ENCODE data around the gene NPBWR2.
A peak's percentile ranks its signal among the peaks of the same experiment; 100 is the strongest.

NPBWR2 gene

DNA sequence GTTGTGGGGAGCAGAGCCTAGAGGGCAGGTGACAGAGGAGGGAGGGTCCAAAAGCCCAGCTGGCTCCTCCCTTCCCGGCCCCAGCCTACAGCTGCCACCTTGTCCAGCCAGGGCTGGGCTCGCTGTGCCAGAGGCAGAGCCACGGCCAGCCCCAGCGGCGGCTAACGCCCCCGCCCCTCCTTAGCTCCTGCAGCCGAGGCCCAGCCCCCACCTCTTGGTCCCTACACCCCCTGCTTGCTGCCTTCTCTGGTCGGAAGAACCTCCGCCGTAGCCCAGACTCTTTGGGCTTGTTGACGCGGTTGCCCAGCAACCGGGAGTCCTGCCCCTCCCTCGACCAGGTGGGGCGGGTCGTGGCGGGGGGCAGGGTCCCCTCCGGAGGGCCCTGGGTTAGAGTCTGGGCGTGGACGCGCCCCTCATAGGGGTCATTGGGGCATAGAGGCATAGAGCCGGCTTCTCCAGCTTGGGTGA, 22.6 kb downstream of the NPBWR2 start:
- no peak for DNase-seq (ENCODE audit: low read depth)
- TF ChIP-seq, protein P1, sequence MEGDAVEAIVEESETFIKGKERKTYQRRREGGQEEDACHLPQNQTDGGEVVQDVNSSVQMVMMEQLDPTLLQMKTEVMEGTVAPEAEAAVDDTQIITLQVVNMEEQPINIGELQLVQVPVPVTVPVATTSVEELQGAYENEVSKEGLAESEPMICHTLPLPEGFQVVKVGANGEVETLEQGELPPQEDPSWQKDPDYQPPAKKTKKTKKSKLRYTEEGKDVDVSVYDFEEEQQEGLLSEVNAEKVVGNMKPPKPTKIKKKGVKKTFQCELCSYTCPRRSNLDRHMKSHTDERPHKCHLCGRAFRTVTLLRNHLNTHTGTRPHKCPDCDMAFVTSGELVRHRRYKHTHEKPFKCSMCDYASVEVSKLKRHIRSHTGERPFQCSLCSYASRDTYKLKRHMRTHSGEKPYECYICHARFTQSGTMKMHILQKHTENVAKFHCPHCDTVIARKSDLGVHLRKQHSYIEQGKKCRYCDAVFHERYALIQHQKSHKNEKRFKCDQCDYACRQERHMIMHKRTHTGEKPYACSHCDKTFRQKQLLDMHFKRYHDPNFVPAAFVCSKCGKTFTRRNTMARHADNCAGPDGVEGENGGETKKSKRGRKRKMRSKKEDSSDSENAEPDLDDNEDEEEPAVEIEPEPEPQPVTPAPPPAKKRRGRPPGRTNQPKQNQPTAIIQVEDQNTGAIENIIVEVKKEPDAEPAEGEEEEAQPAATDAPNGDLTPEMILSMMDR (IDR thresholded peaks at IDR 0.05; ENCODE audit: low read depth, low read length, missing control alignments) = no peak
- H3K4me3 ChIP-seq (ENCODE audit: low read depth, low read length) = no peak overlapping the region

GRCh38 chr20:64083804-64084684, 23.3 kb downstream of the NPBWR2 start, which contains the start of gene LKAAEAR1:
Gene LKAAEAR1, minus strand, starts transcription at chr20:64084398. Its CDS starts 179 bp downstream, at chr20:64084219.
- TF ChIP-seq, protein P1 (IDR thresholded peaks at IDR 0.05; ENCODE audit: low read depth, low read length, missing control alignments) = no peak
- peak within 1 kb of the TSS; percentile 32; the same call in 1 of the 2 replicates for H3K4me3 ChIP-seq (ENCODE audit: low read depth, low read length)
- no peak for DNase-seq (ENCODE audit: low read depth)

DNA sequence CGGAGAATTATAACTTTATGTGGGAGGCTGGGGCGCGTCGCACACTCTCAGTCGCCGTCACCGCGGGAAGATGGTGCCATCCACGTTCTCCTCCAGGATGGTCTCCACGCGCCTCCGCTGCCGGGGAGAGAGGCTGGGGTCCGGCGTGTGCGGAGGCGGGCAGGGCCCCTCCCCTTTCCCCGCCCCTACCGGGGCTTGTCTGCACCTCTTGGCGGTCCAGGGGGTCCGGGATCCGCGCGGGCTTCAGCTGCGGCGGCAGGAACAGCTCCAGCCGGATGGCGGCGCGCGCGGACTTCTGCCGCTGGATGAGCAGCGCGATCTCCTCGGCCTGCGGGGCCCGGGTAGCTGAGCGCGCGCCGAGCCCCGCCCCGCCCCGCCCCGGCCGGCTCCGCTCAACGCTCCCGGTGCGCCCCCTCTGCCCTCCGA, 24.0 kb downstream of the NPBWR2 start:
- TF ChIP-seq, protein P1 (IDR thresholded peaks at IDR 0.05; ENCODE audit: low read depth, low read length, missing control alignments) = peak; percentile 47
- no peak for DNase-seq (ENCODE audit: low read depth)
- H3K4me3 ChIP-seq (ENCODE audit: low read depth, low read length) = peak overlapping the region; percentile 32; the same call in 1 of the 2 replicates

DNA sequence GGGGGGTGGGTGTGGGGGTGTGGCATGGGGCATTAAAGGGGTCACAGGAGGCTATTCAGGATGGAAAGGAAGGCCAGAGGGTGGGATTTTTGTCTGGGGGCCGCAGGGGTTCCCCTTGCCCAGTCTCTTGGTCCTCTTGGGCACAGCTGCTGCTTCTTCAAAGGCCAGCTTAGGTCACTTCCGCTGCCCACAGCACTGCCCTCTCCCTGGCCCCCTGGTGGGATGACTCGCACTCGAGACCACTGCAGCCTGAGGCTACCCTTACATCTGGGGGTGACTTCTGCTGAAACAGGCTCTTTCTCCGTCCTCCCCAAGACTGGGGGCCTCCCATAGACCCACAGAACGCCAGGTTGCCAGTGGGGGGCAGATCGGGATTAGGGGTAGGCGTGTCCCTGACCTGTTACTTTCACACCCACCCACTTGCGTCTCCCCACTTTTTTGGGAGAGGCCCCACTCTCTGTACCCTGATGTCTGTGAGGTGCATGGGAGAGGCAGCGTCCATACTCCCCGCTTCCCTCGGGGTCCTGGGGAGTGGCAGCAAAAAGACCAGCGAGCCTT, 24.5 kb downstream of the NPBWR2 start:
- 0 out of 2 replicates have a peak overlapping the region, but pooled peaks have one; percentile 26 for H3K4me3 ChIP-seq (ENCODE audit: low read depth, low read length)
- DNase-seq (ENCODE audit: low read depth) = no peak
- TF ChIP-seq, protein P1 (IDR thresholded peaks at IDR 0.05; ENCODE audit: low read depth, low read length, missing control alignments) = no peak

DNA sequence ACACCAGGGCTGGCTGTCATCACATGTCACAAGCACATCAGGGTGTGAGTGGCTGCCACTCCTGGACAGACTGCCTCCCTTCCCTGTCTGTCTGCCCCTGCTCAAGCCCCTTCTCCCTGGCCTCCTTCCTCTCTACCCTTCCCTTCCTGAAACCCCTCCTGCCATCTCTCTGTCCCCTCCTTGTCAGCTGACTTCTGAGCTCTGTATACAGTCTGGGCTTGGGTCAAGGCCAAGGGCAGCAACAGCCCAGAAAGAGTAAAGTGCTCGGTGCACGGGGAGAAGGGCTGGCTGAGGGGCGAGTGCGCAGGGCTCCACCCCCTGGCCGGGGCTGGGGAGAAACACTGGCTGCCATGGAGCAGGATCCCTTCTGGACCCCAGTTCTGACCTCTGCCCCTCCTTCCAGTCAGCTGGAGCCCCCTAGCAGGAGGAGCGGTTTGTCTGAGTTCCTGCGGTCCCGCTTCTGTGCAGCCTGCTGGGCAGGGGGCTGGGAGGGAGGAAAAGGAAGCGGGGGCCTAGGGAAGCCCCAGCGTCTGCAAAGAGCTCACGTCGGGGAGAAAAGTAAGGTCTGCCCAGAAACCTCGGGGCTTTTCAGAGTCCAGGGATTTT, 25.1 kb downstream of the NPBWR2 start:
- H3K4me3 ChIP-seq (ENCODE audit: low read depth, low read length) = no peak overlapping the region
- no peak for DNase-seq (ENCODE audit: low read depth)
- TF ChIP-seq, protein P1 (IDR thresholded peaks at IDR 0.05; ENCODE audit: low read depth, low read length, missing control alignments) = no peak

- DNase-seq (ENCODE audit: low read depth) = no peak
- TF ChIP-seq, protein P1 (IDR thresholded peaks at IDR 0.05; ENCODE audit: low read depth, low read length, missing control alignments) = no peak
- no peak overlapping the region for H3K4me3 ChIP-seq (ENCODE audit: low read depth, low read length)
Observed at GRCh38 chr20:64081624-64081964, 25.8 kb downstream of the NPBWR2 start.

All from GM12864 (cell line).